ENCODE results near the gene STXBP1. TPM values are rescaled to one million over a fixed set of nuclear protein-coding genes. Genes with fewer than 3 reads are reported as not detected.

Gene STXBP1
- total and polyA plus RNA-seq, 2 of the 4 experiments (the other 2 are of a cell fraction), result 15.8 to 22.6 TPM

- peaks cover 9 to 18% of the 10 kb centered on the region in 2 experiments; a peak in 3 of 4 replicates for H3K79me1 ChIP-seq (ENCODE audit: low read depth in 1 of 2, low read length in 2 of 2)
- no peaks in the 10 kb centered on the region for H3K36me3 ChIP-seq (ENCODE audit: control insufficient read depth, insufficient read depth, low read length)
- no peak overlapping the region for H3K4ac ChIP-seq (ENCODE audit: low read depth, low read length)
- no peak overlapping the region for H3K4me3 ChIP-seq (ENCODE audit: insufficient read depth, low read depth, low read length)
- H2BK20ac ChIP-seq (ENCODE audit: low read depth, low read length), result no peak overlapping the region
- H3K56ac ChIP-seq (ENCODE audit: extremely low read depth, insufficient read depth, low read length), result no peak overlapping the region
- H2BK5ac ChIP-seq (ENCODE audit: low read depth, low read length, poor library complexity, severe bottlenecking), result no peak overlapping the region
- no peak overlapping the region for H2AK5ac ChIP-seq (ENCODE audit: low read depth, low read length)
- no peak overlapping the region for H2BK120ac ChIP-seq (ENCODE audit: low read depth, low read length)
- ChIA-PET POLR2A (ENCODE audit: unreplicated experiment) (no interaction called here), CTCF (interaction anchor here (0.8 kb wide), 1 partner anchor 12 kb away, joined by 3 read pairs; no protein-coding TSS in a partner anchor)
- H2AK9ac ChIP-seq (replicated peaks; ENCODE audit: low read depth, low read length, poor library complexity), result no peak overlapping the region
- in situ Hi-C loops (cut with MboI; ENCODE audit: low sequenced_read_pairs) (no loop called here), intact Hi-C loops (cut with micrococcal nuclease) (no loop called here), dilution Hi-C loops (cut with HindIII; ENCODE audit: low sequenced_read_pairs, unreplicated experiment) (no loop called here)
- H3K9me1 ChIP-seq (ENCODE audit: insufficient read depth, low read length), result no peaks in the 10 kb centered on the region
- no peak overlapping the region for H2BK15ac ChIP-seq (ENCODE audit: low read depth, low read length)
- H3K27me3 ChIP-seq (ENCODE audit: control insufficient read depth, insufficient read depth, low read length), result no peaks in the 10 kb centered on the region
- no peak for ATAC-seq (ENCODE audit: low read depth)
- H3K27ac ChIP-seq (ENCODE audit: insufficient read depth, low read length), result no peak overlapping the region
- no peak overlapping the region for H2AFZ ChIP-seq (replicated peaks; ENCODE audit: low read length, poor library complexity)
- no peak overlapping the region for H3K18ac ChIP-seq (ENCODE audit: low read depth, low read length)
- DNase-seq, result no peak
- no peak overlapping the region for H3K4me2 ChIP-seq (ENCODE audit: low read depth, low read length)
- H3K9me3 ChIP-seq (ENCODE audit: control insufficient read depth, insufficient read depth, low read length), result no peaks in the 10 kb centered on the region
- BruUV-seq (replicated peaks), result no TSS peak
- 75% methylated on average over 2 of the region's 5 CpGs; no CpG with 5 or more reads in 1 of the 2 experiments for WGBS, 2 experiments (ENCODE audit: extremely low coverage in 2 of 2, insufficient read length in 1 of 2)
- peaks cover 2% of the 10 kb centered on the region; the same call in 1 of the 2 replicates for H3K4me1 ChIP-seq (ENCODE audit: control insufficient read depth, insufficient read depth, low read length)
- TF ChIP-seq MAZ (IDR thresholded peaks at IDR 0.05; ENCODE audit: borderline replicate concordance, low read depth, low read length) (no peak), RFX5 (IDR thresholded peaks at IDR 0.05; ENCODE audit: low read depth, low read length) (no peak), MXI1 (IDR thresholded peaks at IDR 0.05; ENCODE audit: borderline replicate concordance, low read depth, low read length) (no peak), BHLHE40 (IDR thresholded peaks at IDR 0.05; ENCODE audit: low read depth, low read length) (no peak), RAD21 (IDR thresholded peaks at IDR 0.05; ENCODE audit: low read length) (no peak), SMC3 (IDR thresholded peaks at IDR 0.05; ENCODE audit: low read depth, low read length) (no peak), MAFK (IDR thresholded peaks at IDR 0.05; ENCODE audit: low read depth, low read length) (no peak), ELK1 (IDR thresholded peaks at IDR 0.05; ENCODE audit: borderline replicate concordance, low read depth, low read length) (no peak), RCOR1 (IDR thresholded peaks at IDR 0.05; ENCODE audit: insufficient replicate concordance, low read length) (no peak), POLR2A (IDR thresholded peaks at IDR 0.05; ENCODE audit: low read depth, low read length) (no peak), NFE2L2 (IDR thresholded peaks at IDR 0.05; ENCODE audit: low read depth, low read length) (no peak), CEBPB (IDR thresholded peaks at IDR 0.05; ENCODE audit: low read depth, low read length) (no peak), FOS (IDR thresholded peaks at IDR 0.05; ENCODE audit: low read depth, low read length) (no peak), CHD1 (IDR thresholded peaks at IDR 0.05; ENCODE audit: low read depth, low read length) (no peak)
- TF ChIP-seq, protein P1, sequence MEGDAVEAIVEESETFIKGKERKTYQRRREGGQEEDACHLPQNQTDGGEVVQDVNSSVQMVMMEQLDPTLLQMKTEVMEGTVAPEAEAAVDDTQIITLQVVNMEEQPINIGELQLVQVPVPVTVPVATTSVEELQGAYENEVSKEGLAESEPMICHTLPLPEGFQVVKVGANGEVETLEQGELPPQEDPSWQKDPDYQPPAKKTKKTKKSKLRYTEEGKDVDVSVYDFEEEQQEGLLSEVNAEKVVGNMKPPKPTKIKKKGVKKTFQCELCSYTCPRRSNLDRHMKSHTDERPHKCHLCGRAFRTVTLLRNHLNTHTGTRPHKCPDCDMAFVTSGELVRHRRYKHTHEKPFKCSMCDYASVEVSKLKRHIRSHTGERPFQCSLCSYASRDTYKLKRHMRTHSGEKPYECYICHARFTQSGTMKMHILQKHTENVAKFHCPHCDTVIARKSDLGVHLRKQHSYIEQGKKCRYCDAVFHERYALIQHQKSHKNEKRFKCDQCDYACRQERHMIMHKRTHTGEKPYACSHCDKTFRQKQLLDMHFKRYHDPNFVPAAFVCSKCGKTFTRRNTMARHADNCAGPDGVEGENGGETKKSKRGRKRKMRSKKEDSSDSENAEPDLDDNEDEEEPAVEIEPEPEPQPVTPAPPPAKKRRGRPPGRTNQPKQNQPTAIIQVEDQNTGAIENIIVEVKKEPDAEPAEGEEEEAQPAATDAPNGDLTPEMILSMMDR (conservative IDR thresholded peaks at IDR 0.05; ENCODE audit: low read depth, low read length), result no peak
- TF ChIP-seq, protein P2, sequence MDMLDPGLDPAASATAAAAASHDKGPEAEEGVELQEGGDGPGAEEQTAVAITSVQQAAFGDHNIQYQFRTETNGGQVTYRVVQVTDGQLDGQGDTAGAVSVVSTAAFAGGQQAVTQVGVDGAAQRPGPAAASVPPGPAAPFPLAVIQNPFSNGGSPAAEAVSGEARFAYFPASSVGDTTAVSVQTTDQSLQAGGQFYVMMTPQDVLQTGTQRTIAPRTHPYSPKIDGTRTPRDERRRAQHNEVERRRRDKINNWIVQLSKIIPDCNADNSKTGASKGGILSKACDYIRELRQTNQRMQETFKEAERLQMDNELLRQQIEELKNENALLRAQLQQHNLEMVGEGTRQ (IDR thresholded peaks at IDR 0.05; ENCODE audit: low read depth, low read length), result no peak
- H3K14ac ChIP-seq (replicated peaks; ENCODE audit: low read depth, low read length), result no peak overlapping the region
- H4K8ac ChIP-seq (ENCODE audit: low read depth in 2 of 2, low read length in 2 of 2), result no peak overlapping the region
- no peak overlapping the region for H4K91ac ChIP-seq (ENCODE audit: insufficient read depth, low read depth, low read length)
- no peak overlapping the region for H4K5ac ChIP-seq (ENCODE audit: low read depth, low read length)
- no peak overlapping the region for H3K23ac ChIP-seq (ENCODE audit: low read depth, low read length)
- H3K9ac ChIP-seq (ENCODE audit: low read depth, low read length), result no peak overlapping the region
- H4K20me1 ChIP-seq (ENCODE audit: insufficient read depth, low read length), result peaks cover 14% of the 10 kb centered on the region; the same call in 1 of the 2 replicates
These were observed 28.9 kb downstream of the STXBP1 start for GRCh38 chr9:127640908-127641545.
